MCF 10A (cell line): ENCODE results near the gene STAC. TPM values are rescaled to one million over a fixed set of nuclear protein-coding genes. Genes with fewer than 3 reads are reported as not detected.

Experiments
- BruUV-seq: library from RNA; stranded (reverse); fragments of 400-500 nt; replicated peaks from 2 replicates; lab custom pipeline; 2021; lab: Mats Ljungman, UMichigan
- CTCF ChIA-PET: fragments of 300-600 bp; sonication (Branson Sonifier 250); formaldehyde crosslinking; extraction: SDS; loops from one replicate; lab custom pipeline; 2021; ENCODE audit warnings: antibody characterized with exemption, inconsistent platforms; lab: Yijun Ruan, JAX
- POLR2A ChIA-PET: fragments of 300-600, 350-650 bp; sonication (Branson Sonifier 250); formaldehyde crosslinking; extraction: SDS; loops from one replicate; lab custom pipeline; 2020; ENCODE audit warnings: antibody characterized with exemption, inconsistent platforms; lab: Yijun Ruan, JAX
- DNase-seq: peaks from one replicate; pipeline ENCODE4 v3.0.0-alpha.2; 2018; ENCODE audit not compliant: unreplicated experiment
- H3K27ac Mint-ChIP-seq: one replicate; pipeline ENCODE4 v1.8.0; 2022; ENCODE audit warnings: mild to moderate bottlenecking, low read depth, mixed read lengths; ENCODE audit not compliant: unreplicated experiment
- H3K27me3 Mint-ChIP-seq: one replicate; pipeline ENCODE4 v1.8.0; 2022; ENCODE audit warnings: mixed read lengths; ENCODE audit not compliant: insufficient read depth, unreplicated experiment
- H3K36me3 Mint-ChIP-seq: one replicate; pipeline ENCODE4 v1.8.0; 2022; ENCODE audit warnings: mild to moderate bottlenecking, moderate library complexity, mixed read lengths; ENCODE audit not compliant: insufficient read depth, unreplicated experiment
- H3K4me1 Mint-ChIP-seq: one replicate; pipeline ENCODE4 v1.8.0; 2022; ENCODE audit warnings: mixed read lengths; ENCODE audit not compliant: insufficient read depth, unreplicated experiment
- H3K4me3 Mint-ChIP-seq: one replicate; pipeline ENCODE4 v1.8.0; 2022; ENCODE audit warnings: mild to moderate bottlenecking, moderate library complexity, mixed read lengths; ENCODE audit not compliant: unreplicated experiment
- H3K9me3 Mint-ChIP-seq: one replicate; pipeline ENCODE4 v1.8.0; 2022; ENCODE audit warnings: mixed read lengths; ENCODE audit not compliant: unreplicated experiment
- intact Hi-C: fragments of 100-400 bp; cut with micrococcal nuclease; formaldehyde crosslinking; loops from 2 replicates; pipeline ENCODE4 v1.14.1; 2022
- total RNA-seq: library from RNA; stranded (reverse); gene quantifications from 2 replicates; pipeline ENCODE4 v1.2.3, GENCODE V29; 2022
- TF ChIP-seq, protein P1 (sequence below): fragments of 200-600 bp; IDR thresholded peaks from one replicate; pipeline ENCODE4 v1.8.0; 2022; ENCODE audit warnings: antibody characterized with exemption, mild to moderate bottlenecking; ENCODE audit not compliant: unreplicated experiment

The STAC gene
- total RNA-seq, 1 experiment from 2014 or later, result 1.1 TPM

GRCh38 chr3:36408146-36408545, 27.8 kb downstream of the STAC start:
- no peak for DNase-seq
- POLR2A ChIA-PET, result no interaction called here
- Mint-ChIP-seq H3K27ac (no peak overlapping the region), H3K4me1 (no peaks in the 10 kb centered on the region), H3K27me3 (no peaks in the 10 kb centered on the region), H3K9me3 (no peaks in the 10 kb centered on the region), H3K36me3 (no peaks in the 10 kb centered on the region), H3K4me3 (no peak overlapping the region)
- intact Hi-C loops, result loop anchor here (1.0 kb wide), 2 partner anchors 133 to 293 kb away; no protein-coding TSS in a partner anchor
- CTCF ChIA-PET, result interaction anchor here (0.7 to 1.3 kb wide), 2 partner anchors 10 to 673 kb away, joined by 3 to 4 read pairs; no protein-coding TSS in a partner anchor
- TF ChIP-seq, protein P1, sequence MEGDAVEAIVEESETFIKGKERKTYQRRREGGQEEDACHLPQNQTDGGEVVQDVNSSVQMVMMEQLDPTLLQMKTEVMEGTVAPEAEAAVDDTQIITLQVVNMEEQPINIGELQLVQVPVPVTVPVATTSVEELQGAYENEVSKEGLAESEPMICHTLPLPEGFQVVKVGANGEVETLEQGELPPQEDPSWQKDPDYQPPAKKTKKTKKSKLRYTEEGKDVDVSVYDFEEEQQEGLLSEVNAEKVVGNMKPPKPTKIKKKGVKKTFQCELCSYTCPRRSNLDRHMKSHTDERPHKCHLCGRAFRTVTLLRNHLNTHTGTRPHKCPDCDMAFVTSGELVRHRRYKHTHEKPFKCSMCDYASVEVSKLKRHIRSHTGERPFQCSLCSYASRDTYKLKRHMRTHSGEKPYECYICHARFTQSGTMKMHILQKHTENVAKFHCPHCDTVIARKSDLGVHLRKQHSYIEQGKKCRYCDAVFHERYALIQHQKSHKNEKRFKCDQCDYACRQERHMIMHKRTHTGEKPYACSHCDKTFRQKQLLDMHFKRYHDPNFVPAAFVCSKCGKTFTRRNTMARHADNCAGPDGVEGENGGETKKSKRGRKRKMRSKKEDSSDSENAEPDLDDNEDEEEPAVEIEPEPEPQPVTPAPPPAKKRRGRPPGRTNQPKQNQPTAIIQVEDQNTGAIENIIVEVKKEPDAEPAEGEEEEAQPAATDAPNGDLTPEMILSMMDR, result no peak
- no TSS peak for BruUV-seq

GRCh38 chr3:36409862-36410261, 29.6 kb downstream of the STAC start:
- Mint-ChIP-seq H3K27ac (no peak overlapping the region), H3K9me3 (no peaks in the 10 kb centered on the region), H3K36me3 (no peaks in the 10 kb centered on the region), H3K27me3 (no peaks in the 10 kb centered on the region), H3K4me1 (no peaks in the 10 kb centered on the region), H3K4me3 (no peak overlapping the region)
- DNase-seq, result no peak
- intact Hi-C loops, result no loop called here
- TF ChIP-seq, protein P1, result no peak
- ChIA-PET CTCF (no interaction called here), POLR2A (interaction anchor here (0.6 kb wide), 1 partner anchor 194 kb away, joined by 3 read pairs; no protein-coding TSS in a partner anchor)
- no TSS peak for BruUV-seq

DNA sequence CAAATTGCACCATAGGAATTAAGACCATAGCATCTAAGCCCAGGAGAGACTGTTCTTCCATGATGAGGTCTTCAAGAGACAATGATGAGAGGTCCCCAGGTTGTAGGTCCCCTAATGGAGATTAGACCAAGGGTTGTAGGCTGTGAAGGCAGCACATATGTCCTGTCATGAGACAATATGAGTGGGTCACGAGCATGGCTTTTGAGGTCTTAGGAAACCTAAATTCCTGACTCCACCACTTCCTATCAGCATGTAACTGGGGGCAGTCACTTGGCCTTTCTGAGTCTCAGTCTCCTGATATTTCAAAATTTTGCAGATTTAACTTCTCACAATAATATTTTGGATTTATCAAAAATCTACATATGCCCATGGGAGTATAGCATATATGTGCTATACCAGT, 31.3 kb downstream of the STAC start:
- intact Hi-C loops, result no loop called here
- no peaks in the 10 kb centered on the region for H3K4me1 Mint-ChIP-seq
- CTCF ChIA-PET, result interaction anchor here (0.6 kb wide), 1 partner anchor 151 kb away, joined by 3 read pairs; no protein-coding TSS in a partner anchor
- no peak for DNase-seq
- TF ChIP-seq, protein P1, result no peak
- no peaks in the 10 kb centered on the region for H3K9me3 Mint-ChIP-seq
- no peak overlapping the region for H3K4me3 Mint-ChIP-seq
- no peak overlapping the region for H3K27ac Mint-ChIP-seq
- H3K36me3 Mint-ChIP-seq, result no peaks in the 10 kb centered on the region
- H3K27me3 Mint-ChIP-seq, result no peaks in the 10 kb centered on the region
- BruUV-seq, result no TSS peak
- POLR2A ChIA-PET, result no interaction called here

DNA sequence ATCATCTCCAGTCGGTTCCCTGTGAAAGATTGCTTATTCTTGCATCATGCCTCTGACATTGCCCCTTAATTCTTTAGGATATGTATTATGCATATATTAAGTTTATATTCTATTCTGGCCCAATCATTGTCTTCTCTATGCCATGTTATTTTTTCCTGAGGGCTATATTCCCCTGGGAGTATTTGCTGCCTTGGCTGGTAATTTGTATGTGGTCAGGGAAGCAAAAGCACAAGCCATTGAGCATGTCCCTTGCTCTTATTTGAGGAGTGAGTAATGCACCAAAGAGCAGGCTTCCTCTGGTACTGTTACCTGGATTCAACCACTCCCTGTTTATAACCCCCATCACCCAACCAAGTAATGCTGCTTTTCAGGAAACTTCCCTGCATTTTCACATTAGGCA, 36.3 kb downstream of the STAC start:
- ChIA-PET POLR2A (no interaction called here), CTCF (no interaction called here)
- Mint-ChIP-seq H3K4me1 (no peaks in the 10 kb centered on the region), H3K9me3 (no peaks in the 10 kb centered on the region), H3K27me3 (no peaks in the 10 kb centered on the region), H3K4me3 (no peak overlapping the region), H3K36me3 (no peaks in the 10 kb centered on the region), H3K27ac (no peak overlapping the region)
- intact Hi-C loops, result no loop called here
- no peak for DNase-seq
- BruUV-seq, result no TSS peak
- TF ChIP-seq, protein P1, result no peak
